Sigmoid colon (tissue), 7 donors: ENCODE results near the gene ABHD17B. TPM values are rescaled to one million over a fixed set of nuclear protein-coding genes. Genes with fewer than 3 reads are reported as not detected.

ENCODE experiments used
- DNase-seq: peaks from one replicate; pipeline ENCODE4 v3.0.0-alpha.2; 2019
- H3K27ac ChIP-seq, 4 donors: fragments of 200-600 bp; sonication (generic); one replicate each; pipeline ENCODE4 v1.5.1; 2016 to 2019; ENCODE audit warnings: mild to moderate bottlenecking in 1 of 4
- H3K27me3 ChIP-seq, 3 donors: fragments of 200-600 bp; sonication (generic); one replicate each; pipeline ENCODE4 v1.5.1; 2019; ENCODE audit warnings: mild to moderate bottlenecking in 1 of 3
- H3K36me3 ChIP-seq, 4 donors: fragments of 200-600 bp; sonication (generic); one replicate each; pipeline ENCODE4 v1.5.1; 2016 to 2019
- H3K4me1 ChIP-seq, 4 donors: fragments of 200-600 bp; sonication (generic); one replicate each; pipeline ENCODE4 v1.5.1; 2017 to 2019
- H3K4me3 ChIP-seq, 4 donors: fragments of 200-600 bp; sonication (generic); one replicate each; pipeline ENCODE4 v1.5.1; 2017 to 2019; ENCODE audit warnings: mild to moderate bottlenecking in 2 of 4, moderate library complexity in 1 of 4
- H3K9me3 ChIP-seq, 4 donors: fragments of 200-600 bp in 3 of 4; sonication (generic) in 3 of 4; one replicate each; pipeline versions ENCODE4 v1.5.1 to v1.6.1; 2013 to 2019
- EP300 ChIP-seq, 4 donors: sonication (generic); formaldehyde crosslinking; IDR thresholded peaks; one replicate each; pipeline ENCODE4 v1.6.1; 2017; ENCODE audit warnings: antibody characterized with exemption in 4 of 4
- POLR2A ChIP-seq, 2 donors: fragments of 450-650 bp; IDR thresholded peaks; one replicate each; pipeline ENCODE4 v1.6.1; 2016; ENCODE audit warnings: antibody characterized with exemption in 2 of 2, mild to moderate bottlenecking in 2 of 2, moderate library complexity in 2 of 2
- POLR2AphosphoS5 ChIP-seq, 4 donors: sonication (generic); formaldehyde crosslinking; IDR thresholded peaks; one replicate each; pipeline ENCODE4 v1.6.1; 2017; ENCODE audit warnings: antibody characterized with exemption in 4 of 4
- WGBS, 2 donors: extraction: QIAGEN DNeasy Blood & Tissue Kit; methylation state at CpG; one replicate each; pipeline ENCODE4 v1.1.7; 2013; 5-methylcytosine and 5-hydroxymethylcytosine counted together
- intact Hi-C: fragments of 100-400 bp; cut with DNase I; formaldehyde crosslinking; loops from one replicate; pipeline ENCODE4 v1.15.1; 2023
- polyA plus RNA-seq, 3 donors: library from polyadenylated mRNA; stranded (reverse); fragments of 200-250 nt; gene quantifications; one replicate each; pipeline ENCODE4 v1.2.3, GENCODE V29; 2013
- total RNA-seq, 4 donors: library from RNA; depleted of rRNA; stranded (reverse); fragments of >200 nt; gene quantifications; one replicate each; pipeline ENCODE4 v1.1.0, GENCODE V29; 2016
- TF ChIP-seq, protein P1 (sequence below), 4 experiments: fragments of 450-650 bp in 3 of 4; fragments of 200-600 bp in 1 of 4; IDR thresholded peaks; one replicate each; pipeline ENCODE4 v1.5.1; 2016 to 2019; ENCODE audit warnings: antibody characterized with exemption in 4 of 4, mild to moderate bottlenecking in 3 of 4, moderate library complexity in 2 of 4
- donor health status: healthy with polysubstance abuse.
- donor health status: Bipolar disorder and iron deficiency.
- donor health status: healthy.

The ABHD17B gene
- total and polyA plus RNA-seq, 7 donors, result 12.4 to 35.1 (median 16.8) TPM

DNA sequence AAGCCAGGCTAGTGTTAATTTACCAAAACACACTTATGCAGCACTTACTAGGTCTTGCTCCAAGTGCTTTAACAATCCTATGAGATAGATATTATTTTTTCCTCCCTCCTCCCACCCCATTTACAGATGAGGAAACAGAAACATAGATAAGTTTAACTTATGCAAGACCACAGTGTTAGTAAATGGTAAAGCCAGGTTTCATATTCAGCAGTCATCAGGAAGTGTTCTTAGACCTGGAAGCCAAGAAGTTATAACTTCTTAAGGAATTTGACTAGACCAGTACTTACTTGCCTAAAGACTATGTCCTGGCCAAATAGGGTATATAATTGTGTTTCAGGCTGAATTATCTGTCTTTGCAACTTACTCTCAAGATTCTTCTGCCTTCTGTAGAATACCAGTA lies 15.9 kb downstream of the ABHD17B start:
- H3K27me3 ChIP-seq, result no peaks in the 10 kb centered on the region
- intact Hi-C loops, result no loop called here
- peaks cover 0 to 18% (median 0%) of the 10 kb centered on the region in 4 donors for H3K4me1 ChIP-seq
- no peak overlapping the region for H3K27ac ChIP-seq
- H3K4me3 ChIP-seq, result no peak overlapping the region
- no peak for DNase-seq
- H3K9me3 ChIP-seq, result no peaks in the 10 kb centered on the region
- no peaks in the 10 kb centered on the region for H3K36me3 ChIP-seq
- TF ChIP-seq POLR2A (IDR thresholded peaks at IDR 0.05), result no peak
- TF ChIP-seq, protein P1, sequence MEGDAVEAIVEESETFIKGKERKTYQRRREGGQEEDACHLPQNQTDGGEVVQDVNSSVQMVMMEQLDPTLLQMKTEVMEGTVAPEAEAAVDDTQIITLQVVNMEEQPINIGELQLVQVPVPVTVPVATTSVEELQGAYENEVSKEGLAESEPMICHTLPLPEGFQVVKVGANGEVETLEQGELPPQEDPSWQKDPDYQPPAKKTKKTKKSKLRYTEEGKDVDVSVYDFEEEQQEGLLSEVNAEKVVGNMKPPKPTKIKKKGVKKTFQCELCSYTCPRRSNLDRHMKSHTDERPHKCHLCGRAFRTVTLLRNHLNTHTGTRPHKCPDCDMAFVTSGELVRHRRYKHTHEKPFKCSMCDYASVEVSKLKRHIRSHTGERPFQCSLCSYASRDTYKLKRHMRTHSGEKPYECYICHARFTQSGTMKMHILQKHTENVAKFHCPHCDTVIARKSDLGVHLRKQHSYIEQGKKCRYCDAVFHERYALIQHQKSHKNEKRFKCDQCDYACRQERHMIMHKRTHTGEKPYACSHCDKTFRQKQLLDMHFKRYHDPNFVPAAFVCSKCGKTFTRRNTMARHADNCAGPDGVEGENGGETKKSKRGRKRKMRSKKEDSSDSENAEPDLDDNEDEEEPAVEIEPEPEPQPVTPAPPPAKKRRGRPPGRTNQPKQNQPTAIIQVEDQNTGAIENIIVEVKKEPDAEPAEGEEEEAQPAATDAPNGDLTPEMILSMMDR (IDR thresholded peaks at IDR 0.05), result no peak
- no peak for TF ChIP-seq EP300 (IDR thresholded peaks at IDR 0.05)
- no peak for TF ChIP-seq POLR2AphosphoS5 (IDR thresholded peaks at IDR 0.05)

DNA sequence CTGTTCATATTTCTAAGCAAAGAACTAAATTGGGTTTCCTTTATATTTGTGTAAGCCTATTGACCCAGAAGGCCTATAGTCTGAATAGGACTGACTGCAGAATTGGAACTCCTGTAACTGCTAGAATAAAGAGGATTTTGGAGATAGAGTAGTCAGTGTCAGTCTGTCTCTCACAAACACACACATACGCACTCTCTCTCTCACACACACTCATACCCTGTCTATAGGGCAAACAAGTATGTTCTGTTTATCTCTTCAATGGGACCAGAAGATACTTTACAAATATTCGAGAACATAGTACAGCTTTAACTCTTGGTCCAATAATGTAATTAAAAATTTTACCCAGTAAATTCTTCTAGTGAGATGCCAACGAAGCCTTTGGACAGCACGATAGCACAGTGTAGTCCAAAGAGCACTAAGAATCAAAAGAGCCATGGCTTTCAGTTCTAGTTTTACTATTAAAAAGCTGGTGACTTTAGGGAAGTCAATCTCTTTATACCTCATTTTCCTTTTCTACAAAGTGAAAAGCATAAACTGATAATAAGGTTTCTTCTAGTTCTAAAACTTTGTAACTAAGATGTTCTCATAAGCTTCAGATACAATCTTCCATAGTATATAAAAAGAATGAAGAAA lies 19.3 kb downstream of the ABHD17B start:
- Histone ChIP-seq H3K9me3 (no peaks in the 10 kb centered on the region), H3K27me3 (no peaks in the 10 kb centered on the region), H3K36me3 (no peaks in the 10 kb centered on the region), H3K4me1 (peaks cover 0 to 23% (median 4%) of the 10 kb centered on the region in 4 donors), H3K4me3 (no peak overlapping the region), H3K27ac (no peak overlapping the region)
- no peak for DNase-seq
- WGBS, 2 donors, result 82 to 85% methylated on average over 4 of the region's 4 CpGs
- intact Hi-C loops, result no loop called here
- no peak for TF ChIP-seq POLR2A (IDR thresholded peaks at IDR 0.05)
- no peak for TF ChIP-seq EP300 (IDR thresholded peaks at IDR 0.05)
- TF ChIP-seq, protein P1 (IDR thresholded peaks at IDR 0.05), result no peak
- no peak for TF ChIP-seq POLR2AphosphoS5 (IDR thresholded peaks at IDR 0.05)

GRCh38 chr9:71890042-71890679 lies 20.8 kb downstream of the ABHD17B start:
- Histone ChIP-seq H3K4me3 (no peak overlapping the region), H3K27ac (no peak overlapping the region)

DNA sequence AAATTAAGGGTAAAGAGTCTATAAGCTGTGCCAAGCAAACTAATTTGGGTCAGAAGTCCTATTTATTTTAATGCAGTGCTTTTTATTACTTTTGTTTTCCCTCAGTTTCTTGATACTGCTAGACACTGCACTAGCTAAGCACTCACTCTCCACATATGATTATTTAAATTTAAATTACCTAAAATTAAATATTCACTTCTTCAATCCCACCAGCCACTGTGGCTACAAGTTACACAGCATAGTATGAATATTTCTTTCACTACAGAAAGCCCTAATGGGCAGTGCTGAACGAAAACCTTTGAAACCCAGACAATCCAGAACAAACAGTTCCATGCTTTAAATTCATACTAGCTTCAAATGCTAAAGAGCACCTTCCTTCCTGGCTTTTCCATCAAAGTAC lies 23.6 kb downstream of the ABHD17B start:
- intact Hi-C loops, result no loop called here

More at GRCh38 chr9:71890042-71890679, 20.8 kb downstream of the ABHD17B start:
- intact Hi-C loops, result no loop called here
- WGBS, 2 donors, result 88 to 94% methylated on average over 3 of the region's 3 CpGs
- Histone ChIP-seq H3K4me1 (peaks cover 0 to 14% (median 4%) of the 10 kb centered on the region in 4 donors), H3K9me3 (no peaks in the 10 kb centered on the region), H3K36me3 (no peaks in the 10 kb centered on the region), H3K27me3 (no peaks in the 10 kb centered on the region)
- DNase-seq, result no peak
- TF ChIP-seq EP300 (IDR thresholded peaks at IDR 0.05), result no peak
- TF ChIP-seq, protein P1 (IDR thresholded peaks at IDR 0.05), result no peak
- no peak for TF ChIP-seq POLR2A (IDR thresholded peaks at IDR 0.05)
- TF ChIP-seq POLR2AphosphoS5 (IDR thresholded peaks at IDR 0.05), result no peak

More for the DNA sequence above, 23.6 kb downstream of the ABHD17B start:
- TF ChIP-seq POLR2A (IDR thresholded peaks at IDR 0.05) (no peak), POLR2AphosphoS5 (IDR thresholded peaks at IDR 0.05) (no peak), EP300 (IDR thresholded peaks at IDR 0.05) (no peak)
- TF ChIP-seq, protein P1 (IDR thresholded peaks at IDR 0.05), result no peak
- peaks cover 0 to 13% (median 4%) of the 10 kb centered on the region in 4 donors for H3K4me1 ChIP-seq
- no peak overlapping the region for H3K27ac ChIP-seq
- H3K27me3 ChIP-seq, result no peaks in the 10 kb centered on the region
- DNase-seq, result no peak
- no peaks in the 10 kb centered on the region for H3K36me3 ChIP-seq
- no peak overlapping the region for H3K4me3 ChIP-seq
- WGBS, 2 donors, result 59 to 75% methylated on average over 1 of the region's 1 CpG
- H3K9me3 ChIP-seq, result peaks cover 0 to 9% (median 2%) of the 10 kb centered on the region in 4 donors
